PC-9 (cell line): ENCODE results near the gene TCEANC.
"Not testable (repeated sequence)": the region's sequence is repeated elsewhere in the genome, so short reads cannot be mapped to it uniquely, and the experiment has no call there.

Experiments used
- EZH2 ChIP-seq: fragments of 200-600 bp; sonication (generic); IDR thresholded peaks from 2 replicates; pipeline ENCODE4 v1.8.0; 2017; ENCODE audit warnings: antibody characterized with exemption, low read depth
- TF ChIP-seq, protein P1 (sequence below): fragments of 200-600 bp; sonication (generic); conservative IDR thresholded peaks from 2 replicates; pipeline ENCODE4 v1.6.1; 2017; ENCODE audit warnings: mixed run types, antibody characterized with exemption, mild to moderate bottlenecking, moderate library complexity

DNA sequence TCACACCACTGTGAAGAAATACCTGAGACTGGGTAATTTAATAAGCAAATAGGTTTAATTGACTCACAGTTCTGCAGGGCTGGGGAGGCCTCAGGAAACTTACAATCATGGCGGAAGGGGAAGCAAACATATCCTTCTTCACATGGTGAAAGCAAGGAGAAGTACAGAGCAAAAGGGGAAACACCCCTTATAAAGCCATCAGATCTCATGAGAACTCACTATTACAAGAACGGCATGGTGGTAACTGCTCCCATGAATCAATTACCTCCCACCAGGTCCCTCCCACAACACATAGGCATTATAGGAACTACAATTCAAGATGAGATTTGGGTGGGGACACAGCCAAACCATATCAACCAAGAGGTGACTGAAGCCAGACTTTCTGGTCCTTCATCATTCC is 4.6 kb upstream of the TCEANC start:
- TF ChIP-seq, protein P1, sequence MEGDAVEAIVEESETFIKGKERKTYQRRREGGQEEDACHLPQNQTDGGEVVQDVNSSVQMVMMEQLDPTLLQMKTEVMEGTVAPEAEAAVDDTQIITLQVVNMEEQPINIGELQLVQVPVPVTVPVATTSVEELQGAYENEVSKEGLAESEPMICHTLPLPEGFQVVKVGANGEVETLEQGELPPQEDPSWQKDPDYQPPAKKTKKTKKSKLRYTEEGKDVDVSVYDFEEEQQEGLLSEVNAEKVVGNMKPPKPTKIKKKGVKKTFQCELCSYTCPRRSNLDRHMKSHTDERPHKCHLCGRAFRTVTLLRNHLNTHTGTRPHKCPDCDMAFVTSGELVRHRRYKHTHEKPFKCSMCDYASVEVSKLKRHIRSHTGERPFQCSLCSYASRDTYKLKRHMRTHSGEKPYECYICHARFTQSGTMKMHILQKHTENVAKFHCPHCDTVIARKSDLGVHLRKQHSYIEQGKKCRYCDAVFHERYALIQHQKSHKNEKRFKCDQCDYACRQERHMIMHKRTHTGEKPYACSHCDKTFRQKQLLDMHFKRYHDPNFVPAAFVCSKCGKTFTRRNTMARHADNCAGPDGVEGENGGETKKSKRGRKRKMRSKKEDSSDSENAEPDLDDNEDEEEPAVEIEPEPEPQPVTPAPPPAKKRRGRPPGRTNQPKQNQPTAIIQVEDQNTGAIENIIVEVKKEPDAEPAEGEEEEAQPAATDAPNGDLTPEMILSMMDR = not testable (repeated sequence)
- not testable (repeated sequence) for TF ChIP-seq EZH2
